A549 (cell line): ENCODE data around the gene AP1S2.

Experiments used
- BHLHE40 ChIP-seq: IDR thresholded peaks from 2 replicates; pipeline ENCODE4 v1.6.1; 2012; ENCODE audit warnings: low read depth, low read length, inconsistent platforms
- CBX2 ChIP-seq: fragments of 200-600 bp; sonication (generic); IDR thresholded peaks from 2 replicates; pipeline ENCODE4 v1.6.1; 2016; ENCODE audit warnings: low read depth, mild to moderate bottlenecking, borderline replicate concordance
- CTCF ChIP-seq: fragments of >200 bp; sonication (Bioruptor Twin); formaldehyde crosslinking; IDR thresholded peaks from 3 replicates; pipeline ENCODE4 v1.5.1; 2016
- EP300 ChIP-seq, 2 experiments: fragments of >200 bp; sonication (Bioruptor Twin); formaldehyde crosslinking; IDR thresholded peaks; 2 replicates in 1 of 2; 3 replicates in 1 of 2; pipeline ENCODE4 v1.6.1; 2016 to 2017
- FOSB ChIP-seq: fragments of 250-450 bp; sonication (Bioruptor Pico); IDR thresholded peaks from 2 replicates; pipeline ENCODE4 v1.5.0; 2020; ENCODE audit warnings: mild to moderate bottlenecking, moderate library complexity
- POLR2A ChIP-seq: IDR thresholded peaks from 2 replicates; pipeline ENCODE4 v1.6.1; 2012; ENCODE audit warnings: mild to moderate bottlenecking, low read length
- REST ChIP-seq: fragments of 200-600 bp; sonication (generic); IDR thresholded peaks from 2 replicates; pipeline ENCODE4 v1.6.1; 2016; ENCODE audit warnings: antibody characterized with exemption, mild to moderate bottlenecking, moderate library complexity
- RFX5 ChIP-seq: fragments of 450-650 bp; IDR thresholded peaks from 2 replicates; pipeline ENCODE4 v1.7.1; 2014; ENCODE audit warnings: antibody characterized with exemption, mild to moderate bottlenecking, moderate library complexity
- USF2 ChIP-seq: fragments of 450-650 bp; IDR thresholded peaks from 2 replicates; pipeline ENCODE4 v1.6.1; 2014; ENCODE audit warnings: antibody characterized with exemption
- ZFP36 ChIP-seq: fragments of 450-650 bp; IDR thresholded peaks from 2 replicates; pipeline ENCODE4 v1.6.1; 2014; ENCODE audit warnings: borderline replicate concordance; ENCODE audit not compliant: partially characterized antibody

- TF ChIP-seq ZFP36, result no peak
- TF ChIP-seq POLR2A, result no peak
- TF ChIP-seq USF2, result no peak
- TF ChIP-seq RFX5, result no peak
- no peak for TF ChIP-seq BHLHE40
- TF ChIP-seq REST, result no peak
- TF ChIP-seq EP300 (IDR thresholded peaks at IDR 0.05), result no peak
- no peak for TF ChIP-seq CBX2
- TF ChIP-seq CTCF, result no peak; the same call in 2 of the 3 replicates
- no peak for TF ChIP-seq FOSB (CRISPR knock-in tag)
Measured at GRCh38 chrX:15815779-15816437, 38.7 kb downstream of the AP1S2 start.
